IPS DF 19.7 (cell line): ENCODE measurements around the gene ABI3BP.
A peak's percentile ranks its signal among the peaks of the same experiment; 100 is the strongest.
"Not testable (repeated sequence)": the region's sequence is repeated elsewhere in the genome, so short reads cannot be mapped to it uniquely, and the experiment has no call there.

Experiments
- DNase-seq: peaks from one replicate; pipeline ENCODE4 v3.0.0-alpha.2; 2013; ENCODE audit warnings: low read depth, low spot score

Gene ABI3BP, protein sequence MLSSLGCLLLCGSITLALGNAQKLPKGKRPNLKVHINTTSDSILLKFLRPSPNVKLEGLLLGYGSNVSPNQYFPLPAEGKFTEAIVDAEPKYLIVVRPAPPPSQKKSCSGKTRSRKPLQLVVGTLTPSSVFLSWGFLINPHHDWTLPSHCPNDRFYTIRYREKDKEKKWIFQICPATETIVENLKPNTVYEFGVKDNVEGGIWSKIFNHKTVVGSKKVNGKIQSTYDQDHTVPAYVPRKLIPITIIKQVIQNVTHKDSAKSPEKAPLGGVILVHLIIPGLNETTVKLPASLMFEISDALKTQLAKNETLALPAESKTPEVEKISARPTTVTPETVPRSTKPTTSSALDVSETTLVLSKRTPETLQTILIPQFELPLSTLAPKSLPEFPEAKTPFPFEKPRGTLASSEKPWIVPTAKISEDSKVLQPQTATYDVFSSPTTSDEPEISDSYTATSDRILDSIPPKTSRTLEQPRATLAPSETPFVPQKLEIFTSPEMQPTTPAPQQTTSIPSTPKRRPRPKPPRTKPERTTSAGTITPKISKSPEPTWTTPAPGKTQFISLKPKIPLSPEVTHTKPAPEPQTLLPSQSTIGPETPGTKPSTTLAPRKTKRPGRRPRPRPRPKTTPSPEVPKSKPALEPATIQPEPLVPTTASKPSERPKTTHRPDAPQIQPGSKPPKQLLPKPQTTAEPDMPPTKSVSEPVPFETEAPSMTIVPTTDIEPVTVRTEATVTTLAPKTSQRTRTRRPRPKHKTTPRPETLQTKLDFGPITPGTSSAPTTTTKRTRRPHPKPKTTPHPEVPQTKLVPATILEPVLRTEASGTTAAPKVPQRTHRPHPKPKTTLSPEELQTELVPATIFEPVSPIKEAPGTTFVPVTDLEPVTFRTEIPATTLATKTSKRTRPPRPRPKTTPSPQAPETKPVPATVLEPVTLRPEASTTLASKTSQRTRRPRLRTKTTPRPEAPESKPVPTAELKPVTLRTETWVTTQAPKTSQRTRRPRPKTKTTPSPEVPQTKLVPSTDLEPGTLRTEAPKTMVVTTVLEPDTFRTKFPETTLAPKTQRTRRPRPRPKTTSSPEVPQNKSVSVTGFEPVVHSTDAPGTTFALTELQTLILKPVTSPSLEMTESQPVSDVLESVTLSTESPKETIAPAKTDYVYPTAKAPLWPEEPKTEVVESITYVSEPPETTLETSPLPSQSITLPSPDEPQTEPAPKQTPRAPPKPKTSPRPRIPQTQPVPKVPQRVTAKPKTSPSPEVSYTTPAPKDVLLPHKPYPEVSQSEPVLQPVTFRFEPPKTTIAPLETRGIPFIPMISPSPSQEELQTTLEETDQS (N-terminal part only)

DNA sequence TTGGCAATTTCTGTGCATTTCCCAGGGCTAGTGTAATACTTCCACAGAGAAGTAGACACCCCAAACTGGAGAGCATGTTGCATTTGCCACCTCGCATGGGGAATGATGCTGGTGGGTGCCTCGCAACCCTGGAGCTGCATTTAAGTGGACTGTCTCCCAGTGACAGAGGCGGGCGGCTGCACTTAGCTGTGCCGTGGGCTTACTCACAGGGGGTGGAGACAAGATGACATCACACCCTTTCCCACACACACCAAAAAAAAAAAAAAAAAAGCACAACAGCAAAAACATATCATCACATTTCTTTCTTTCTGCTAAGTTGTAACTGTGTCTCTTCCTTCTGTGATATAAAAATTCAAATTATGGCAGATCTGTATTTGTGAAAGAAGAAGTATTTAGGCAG is at the start of gene ABI3BP:
Gene ABI3BP, minus strand, starts transcription at position 113 of the 400 bp plus-strand sequence. Its CDS starts 37 bp downstream, at position 76.
- no peak for DNase-seq

DNA sequence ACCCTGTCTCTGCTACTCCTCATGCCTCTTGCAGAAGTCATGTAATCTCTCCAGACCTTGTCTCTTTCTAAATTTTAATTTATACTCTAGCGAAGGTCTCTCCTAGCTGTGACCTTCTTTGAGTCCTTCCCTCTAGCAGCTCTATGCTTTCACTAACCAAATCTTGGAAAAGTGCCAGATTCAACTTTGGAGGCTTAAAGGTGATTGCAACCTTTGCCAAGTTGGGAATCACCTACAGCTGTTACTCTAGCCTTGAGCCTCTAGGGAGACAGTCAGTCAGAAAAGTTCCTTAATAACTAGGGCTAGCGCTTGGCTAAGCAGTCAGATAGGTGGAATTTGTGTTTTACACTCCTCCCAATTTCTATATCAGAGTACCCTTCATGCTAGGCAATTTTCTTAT is 46.1 kb upstream of the ABI3BP start:
- DNase-seq, result no peak

DNA sequence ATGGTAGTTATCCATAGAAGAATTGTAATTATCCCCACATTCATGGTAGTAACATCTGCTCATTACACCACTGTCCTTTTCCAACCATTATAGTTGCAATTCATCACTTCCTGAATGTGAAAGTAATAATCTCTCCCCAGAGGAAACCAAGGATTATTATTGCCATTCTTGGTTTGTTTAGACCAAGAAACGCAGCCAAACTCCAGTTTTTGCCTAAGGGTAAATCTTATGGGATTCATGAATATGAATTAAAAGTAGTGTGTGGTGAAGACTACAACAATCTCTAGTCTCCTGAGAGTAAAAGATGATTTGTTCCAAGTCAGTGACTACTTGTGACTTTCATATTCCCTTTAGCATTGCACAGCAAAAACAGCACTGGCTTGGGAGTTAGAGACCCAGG is 45.7 kb upstream of the ABI3BP start:
- DNase-seq, result no peak

DNA sequence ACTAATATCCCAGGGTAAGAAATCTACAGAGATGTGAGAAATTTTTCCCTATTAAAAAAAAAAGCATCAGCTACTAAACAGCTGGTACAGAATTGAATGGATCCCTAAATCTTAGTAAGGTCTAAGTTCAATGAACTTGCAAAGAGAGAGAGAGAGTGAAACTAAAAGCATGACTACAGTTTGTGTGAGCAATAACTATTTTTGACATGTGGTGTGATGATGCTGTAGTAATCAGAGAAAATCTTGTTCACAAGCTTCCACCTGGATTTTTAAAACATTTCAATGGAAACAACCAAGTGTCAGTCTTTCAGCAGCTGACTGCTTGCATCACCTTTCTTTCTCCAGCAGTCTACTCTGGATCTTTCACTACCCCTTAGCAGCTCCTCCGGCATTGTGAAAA is 45.2 kb upstream of the ABI3BP start:
- DNase-seq, result no peak

DNA sequence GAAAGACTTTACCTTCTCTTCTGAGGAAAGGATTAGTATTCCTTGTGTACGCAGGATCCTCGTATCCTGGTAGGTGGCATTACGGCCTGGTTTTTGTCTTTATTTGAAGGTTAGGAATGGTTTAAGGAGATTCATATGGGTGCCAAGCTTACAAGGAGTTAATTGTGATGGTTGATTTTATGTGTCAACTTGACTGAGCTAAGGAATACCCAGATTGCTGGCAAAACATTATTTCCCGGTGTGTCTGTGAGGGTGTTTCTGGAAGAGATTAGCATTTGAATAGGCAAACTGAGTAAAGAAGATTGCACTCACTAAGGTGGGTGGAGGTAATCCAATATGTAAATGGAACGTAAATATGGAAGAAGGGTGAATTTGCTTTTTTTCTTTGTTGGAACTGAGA is 44.4 kb upstream of the ABI3BP start:
- no peak for DNase-seq

DNA sequence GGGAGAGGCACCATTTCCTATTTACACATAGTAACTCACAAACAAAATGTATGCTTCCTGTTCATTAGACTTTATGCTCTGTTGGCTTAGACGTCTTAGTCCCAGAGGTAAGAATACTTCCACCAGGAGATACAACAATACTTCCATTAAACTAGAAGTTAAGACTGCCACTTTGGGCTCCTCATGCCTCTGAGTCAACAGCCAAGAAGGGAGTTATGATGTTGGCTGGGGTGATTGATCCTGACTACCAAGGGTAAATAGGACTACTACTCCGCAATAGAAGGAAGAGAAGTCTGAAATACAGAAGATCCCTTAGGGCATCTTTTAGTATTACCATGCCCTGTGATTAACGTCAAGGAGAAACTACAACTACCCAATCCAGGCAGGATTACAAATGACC is 43.5 kb upstream of the ABI3BP start:
- no peak for DNase-seq

DNA sequence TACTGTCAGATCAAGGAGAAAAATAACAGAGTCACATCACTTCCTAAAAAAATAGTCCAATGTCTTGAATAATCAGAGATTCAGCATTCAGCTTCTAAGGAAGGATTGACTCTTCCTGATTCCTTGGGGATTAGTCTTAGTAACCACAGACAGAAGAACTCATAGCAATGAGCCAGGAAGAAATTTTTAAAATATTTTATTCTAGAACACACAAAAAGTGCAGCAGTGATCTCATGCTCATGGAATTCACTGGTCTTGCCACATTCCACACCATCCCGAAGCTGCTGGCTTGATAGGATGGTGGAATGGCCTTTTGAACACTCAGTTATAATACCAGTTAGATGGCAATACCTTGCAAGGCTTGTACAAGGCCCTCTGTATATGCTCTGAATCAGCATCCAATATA is 43.0 kb upstream of the ABI3BP start:
- DNase-seq, result peak; percentile 25

DNA sequence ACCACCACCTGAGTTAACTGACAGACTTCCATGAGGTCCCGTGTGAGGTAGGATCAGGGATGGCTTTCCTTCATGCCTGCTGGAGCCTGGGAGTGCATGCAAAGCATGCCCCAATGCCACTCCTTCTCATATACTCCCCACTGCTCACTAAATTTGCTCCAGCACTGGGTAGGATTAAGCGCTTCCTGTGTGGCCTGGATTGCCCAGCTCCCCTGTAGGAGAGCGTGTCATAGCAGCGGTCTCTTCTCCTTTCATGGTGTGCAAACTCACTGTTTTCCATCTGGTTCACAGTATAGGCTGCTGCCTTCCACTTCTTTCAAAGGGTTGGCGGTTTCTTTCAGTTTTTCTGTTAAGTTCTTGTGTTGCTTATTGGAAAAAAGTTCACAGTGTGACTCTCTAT is 34.1 kb upstream of the ABI3BP start:
- DNase-seq, result no peak

DNA sequence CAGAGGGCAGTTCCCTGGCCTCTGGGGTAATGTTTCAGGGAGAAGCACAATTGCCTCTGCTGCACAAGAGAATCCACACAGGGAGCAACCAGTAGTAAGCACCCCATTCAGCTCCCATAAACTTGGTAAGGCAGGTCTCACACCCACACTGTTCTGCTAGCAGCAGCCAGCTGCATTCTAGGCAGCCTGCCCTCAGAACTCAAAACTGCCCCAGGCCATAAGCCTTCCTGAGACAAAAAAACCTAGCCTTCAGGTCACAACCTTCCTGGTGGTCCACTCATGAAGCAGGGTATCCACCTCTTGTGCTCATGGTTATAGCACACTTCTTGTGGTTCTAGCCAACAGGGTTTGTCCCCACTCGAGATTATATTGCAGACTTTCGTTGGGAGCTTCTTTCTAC is 33.7 kb upstream of the ABI3BP start:
- no peak for DNase-seq

DNA sequence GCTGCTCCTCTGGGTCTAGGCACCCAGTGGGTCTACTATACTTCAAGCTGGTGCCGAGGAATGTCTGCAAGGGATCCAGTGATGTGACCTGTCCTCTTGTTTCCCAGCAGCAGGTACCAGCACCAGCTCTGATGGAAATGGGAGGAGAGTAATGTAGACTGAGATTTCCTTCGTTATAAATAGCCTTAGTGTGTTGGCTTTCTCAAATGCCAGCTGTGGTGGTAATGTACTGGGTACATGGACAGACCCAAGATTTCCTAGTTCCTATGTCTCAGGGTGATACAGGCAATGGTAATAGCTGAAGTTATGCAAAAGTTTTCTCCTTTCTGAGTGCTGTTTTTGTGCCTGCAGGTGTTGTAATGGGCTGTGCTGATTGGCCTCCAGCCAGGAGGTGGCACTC is 33.0 kb upstream of the ABI3BP start:
- no peak for DNase-seq

DNA sequence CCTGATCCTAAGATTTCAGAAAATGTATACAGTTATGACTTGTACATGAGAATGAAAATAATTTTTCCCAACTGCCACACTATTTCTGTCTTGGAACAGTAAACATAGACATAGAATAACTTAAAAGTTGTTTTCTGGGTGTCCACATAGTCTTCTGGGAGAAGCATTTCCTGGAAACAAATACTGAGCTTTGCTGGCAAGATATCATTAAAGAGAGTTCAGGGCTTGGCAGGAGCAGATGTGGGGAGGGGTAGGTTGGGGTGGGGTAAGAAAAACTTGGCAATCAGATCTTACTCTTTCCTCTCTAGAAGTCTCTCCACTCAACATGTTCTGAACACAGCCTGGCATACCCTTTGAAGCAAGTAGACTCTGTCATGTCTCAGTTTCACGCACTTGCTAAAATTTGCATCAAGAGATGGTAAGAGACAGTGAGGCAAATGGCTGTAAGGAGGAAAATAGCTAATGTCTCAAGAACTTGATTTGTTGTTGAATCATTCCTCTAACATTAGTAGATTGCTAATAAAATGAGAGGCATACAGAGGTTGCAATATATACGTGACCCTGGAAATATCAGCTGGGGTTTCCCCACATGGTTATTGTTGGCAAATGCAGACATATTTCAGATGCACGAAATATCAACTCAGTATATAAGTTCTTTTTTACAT is 27.3 kb upstream of the ABI3BP start:
- DNase-seq, result no peak

DNA sequence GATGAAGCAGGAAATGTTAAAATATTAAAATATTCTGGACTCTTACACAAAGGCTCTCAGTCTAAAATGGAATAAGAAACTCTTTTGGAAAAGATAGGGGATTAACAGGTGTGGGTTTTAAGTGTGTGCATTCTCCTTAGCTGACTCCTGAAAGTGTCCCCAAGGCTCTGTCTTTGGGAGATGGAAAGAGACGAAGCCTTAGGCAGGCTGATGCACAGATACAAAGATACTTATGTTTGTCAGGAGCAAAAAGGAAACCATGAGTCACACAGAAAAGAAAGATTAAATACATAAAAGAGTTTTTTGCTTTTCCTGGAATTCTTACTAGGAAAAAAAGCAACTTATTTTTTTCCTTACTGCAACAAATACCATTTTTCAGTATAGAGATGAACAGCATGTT is 23.8 kb upstream of the ABI3BP start:
- no peak for DNase-seq

DNA sequence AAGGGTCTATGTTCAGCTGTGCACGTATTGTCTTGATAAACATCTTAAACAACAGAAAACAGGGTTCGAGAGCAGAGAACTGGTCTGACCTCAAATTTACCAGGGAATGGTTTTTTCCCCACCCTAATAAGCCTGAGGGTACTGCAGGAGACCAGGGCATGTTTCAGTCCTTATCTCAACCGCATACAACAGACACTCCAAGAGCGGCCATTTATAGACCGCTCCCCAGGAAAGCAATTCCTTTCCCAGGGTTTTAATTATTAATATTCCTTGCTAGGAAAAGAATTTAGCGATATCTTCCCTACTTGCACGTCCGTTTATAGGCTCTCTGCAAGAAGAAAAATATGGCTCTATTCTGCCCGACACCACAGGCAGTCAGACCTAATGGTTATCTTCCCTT is 19.1 kb upstream of the ABI3BP start:
- not testable (repeated sequence) for DNase-seq

DNA sequence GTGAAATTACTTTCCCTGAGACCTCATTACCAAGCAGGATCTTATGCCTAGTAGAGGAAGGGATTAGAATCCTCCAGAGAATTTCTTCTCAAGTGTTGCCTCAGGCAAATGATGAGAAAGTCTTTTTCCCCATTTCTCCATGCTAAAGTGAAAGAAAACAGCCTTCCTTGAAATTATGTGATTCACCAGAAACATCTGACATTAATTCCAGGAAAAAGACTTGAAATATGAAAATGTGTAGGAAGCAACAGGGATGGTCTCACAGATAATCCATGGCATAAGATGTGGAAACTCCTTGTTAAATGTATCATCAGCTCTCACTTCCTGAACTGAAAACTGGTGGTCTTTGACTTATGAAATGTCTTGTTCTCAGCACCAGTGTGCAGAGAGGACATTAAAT is 17.9 kb upstream of the ABI3BP start:
- no peak for DNase-seq

DNA sequence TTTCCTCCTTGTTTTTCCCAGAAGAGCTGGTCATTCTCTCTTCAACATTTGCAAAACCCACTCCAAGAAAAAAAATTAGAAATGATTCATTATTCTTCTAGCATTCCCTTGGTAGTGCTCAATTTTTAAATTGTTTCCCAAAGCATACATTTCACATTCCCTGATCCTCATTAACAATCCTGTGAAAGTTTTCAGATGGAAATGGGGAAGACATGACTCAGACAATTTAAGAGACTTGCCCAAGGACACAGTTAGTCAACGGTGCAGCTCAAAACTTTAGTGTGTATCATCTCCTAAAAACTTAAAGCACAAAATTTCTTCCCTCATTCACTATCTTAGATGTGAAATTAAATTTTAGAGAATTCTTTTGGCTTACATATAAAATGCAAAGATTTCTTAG is 17.1 kb upstream of the ABI3BP start:
- DNase-seq, result no peak

DNA sequence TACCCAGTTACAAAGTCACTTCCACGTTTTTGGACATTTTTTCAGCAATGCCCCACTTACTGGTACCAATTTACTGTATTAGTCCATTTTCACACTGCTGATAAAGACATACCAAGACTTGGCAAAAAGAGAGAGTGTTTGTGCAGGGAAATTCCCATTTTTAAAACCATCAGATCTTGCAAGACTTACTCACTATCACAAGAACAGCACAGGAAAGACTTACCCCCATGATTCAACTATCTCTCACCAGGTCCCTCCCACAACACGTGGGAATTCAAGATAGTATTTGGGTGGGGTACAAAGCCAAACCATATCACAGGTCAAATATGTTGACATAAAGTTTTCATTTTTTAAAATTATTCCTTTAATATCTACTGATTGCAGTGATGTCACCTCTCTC is 16.2 kb upstream of the ABI3BP start:
- DNase-seq, result no peak

DNA sequence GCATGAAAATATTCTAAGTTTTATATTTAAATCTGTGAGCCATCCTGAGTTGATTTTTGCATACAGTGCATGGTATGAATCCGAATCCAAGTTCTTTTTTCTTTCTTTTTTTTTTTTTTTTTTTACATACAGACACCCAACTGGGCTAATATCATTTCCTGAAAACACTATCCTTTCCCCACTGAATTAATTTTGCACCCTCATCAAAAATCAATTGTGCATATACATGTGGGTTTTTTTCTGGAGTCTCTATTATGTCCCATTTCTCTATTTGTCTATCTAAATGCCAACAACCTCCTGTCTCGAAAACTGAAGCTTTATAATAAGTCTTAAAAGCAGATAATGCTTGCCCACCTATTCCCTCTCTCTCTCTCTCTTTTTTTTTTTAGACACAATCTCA is 5.9 kb upstream of the ABI3BP start:
- no peak for DNase-seq

DNA sequence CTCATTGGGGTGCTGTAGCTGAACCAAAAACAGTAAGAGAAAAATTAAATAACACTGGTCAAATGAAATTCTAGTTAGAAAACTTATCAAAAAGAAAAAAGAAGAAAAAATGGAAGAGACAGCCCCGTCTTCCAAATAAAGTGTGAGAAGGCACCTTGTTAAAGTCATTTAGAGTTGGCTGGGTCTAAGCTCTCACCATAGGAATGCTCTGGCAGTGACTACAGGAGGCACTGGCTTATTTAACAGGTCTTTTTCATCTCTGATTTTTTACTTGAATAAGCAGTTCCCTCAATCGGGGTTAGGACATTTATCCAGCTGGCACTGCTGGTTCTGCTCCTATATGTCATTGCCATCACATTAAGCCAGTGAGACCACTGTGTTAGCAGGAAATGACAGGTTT is 1.6 kb upstream of the ABI3BP start:
- DNase-seq, result no peak

DNA sequence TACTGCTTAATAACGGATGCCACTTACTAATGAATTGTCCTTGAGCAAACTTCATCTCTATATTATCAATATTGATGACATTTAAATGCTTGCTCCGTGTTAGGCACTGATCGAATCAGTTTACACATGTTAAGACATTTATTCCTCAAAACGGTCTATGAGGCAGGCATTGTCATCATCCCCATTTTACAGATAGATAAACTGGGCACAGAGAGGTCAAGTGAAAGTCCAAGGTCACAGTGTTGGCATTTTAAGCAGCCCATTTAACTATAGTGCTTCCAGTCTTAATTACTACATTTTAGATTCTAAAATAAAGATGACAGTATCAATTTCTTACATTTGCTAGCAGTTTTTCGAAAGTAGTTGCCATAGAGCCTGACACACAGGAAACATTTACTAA is 966 bp upstream of the ABI3BP start:
- DNase-seq, result no peak

DNA sequence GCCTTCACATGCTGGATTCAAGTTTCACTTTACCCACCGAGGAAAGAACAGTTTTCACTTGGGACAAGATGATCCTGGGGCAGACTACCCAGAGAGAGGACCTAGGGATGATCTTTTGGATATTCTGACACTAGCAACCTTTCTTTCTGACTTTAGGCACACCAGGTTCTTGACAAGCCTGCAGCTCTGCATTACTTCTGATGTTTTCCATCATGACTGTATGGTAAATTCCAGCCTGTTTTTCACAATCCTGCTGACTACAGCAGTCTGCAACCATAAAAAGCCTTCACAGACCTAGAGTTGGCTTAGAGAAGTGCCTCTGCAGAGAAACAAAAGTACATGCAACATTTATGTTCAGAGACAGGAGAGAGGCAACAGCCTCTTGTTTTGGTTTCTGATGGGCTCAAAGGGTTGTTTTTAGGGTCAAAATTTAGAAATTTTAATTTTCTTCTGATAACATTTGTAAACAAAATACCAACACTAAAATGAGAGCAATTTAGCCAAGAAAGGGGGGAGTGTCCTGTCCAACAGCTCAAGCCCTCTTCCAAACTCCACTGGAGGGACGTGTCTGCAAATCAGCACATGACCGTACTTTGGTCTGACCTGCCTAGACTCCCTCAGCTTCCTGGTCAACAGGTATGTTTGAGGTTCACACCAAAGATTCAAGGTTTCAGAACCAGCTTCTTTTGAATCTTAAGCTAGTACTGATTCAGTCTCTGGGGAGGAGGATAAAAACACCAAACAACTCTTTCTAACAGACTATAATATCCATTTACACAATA is 799 bp downstream of the ABI3BP start:
- no peak for DNase-seq

DNA sequence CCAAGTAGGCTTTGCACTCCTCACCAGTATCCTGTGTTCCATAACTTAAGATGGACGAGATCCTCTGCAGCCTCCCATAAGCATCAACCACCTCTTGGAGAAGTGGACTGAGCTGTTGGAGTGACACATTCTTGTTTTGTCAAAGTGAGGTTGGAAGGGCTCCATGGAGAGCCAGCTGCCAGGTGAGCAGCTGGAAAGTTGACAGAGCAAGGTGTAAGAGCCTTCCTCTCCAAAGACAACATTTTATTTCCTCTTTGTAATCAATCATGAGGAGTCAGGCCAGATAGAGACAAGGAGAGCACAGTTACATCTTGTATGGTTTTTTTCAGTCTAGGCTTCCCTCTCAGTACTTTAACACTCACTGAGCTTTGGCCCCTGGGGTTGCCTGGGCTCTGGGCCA is 5.1 kb downstream of the ABI3BP start:
- DNase-seq, result no peak
